Suppressor macrophage (primary cell): ENCODE measurements around the gene FARSB.

Experiments used
- DNase-seq, 4 experiments: peaks; one replicate each; pipeline ENCODE4 v3.0.0-alpha.2; 2020 to 2022

The FARSB gene

GRCh38 chr2:222663479-222663878, 7.6 kb upstream of the FARSB start:
- peak in 1 of 4 experiments; percentile 11 for DNase-seq

- DNase-seq: no peak
These were observed 894 bp upstream of the FARSB start for GRCh38 chr2:222656526-222657446.

GRCh38 chr2:222653280-222653679, 2.6 kb downstream of the FARSB start:
- no peak for DNase-seq

- no peak for DNase-seq
These were observed 3.2 kb downstream of the FARSB start for GRCh38 chr2:222652491-222653255.

- no peak for DNase-seq
These were observed 4.0 kb downstream of the FARSB start for GRCh38 chr2:222651718-222652418.

GRCh38 chr2:222649801-222650200, 6.1 kb downstream of the FARSB start:
- no peak for DNase-seq

- DNase-seq: no peak
These were observed 9.9 kb downstream of the FARSB start for GRCh38 chr2:222646008-222646407.

GRCh38 chr2:222643134-222643533, 12.8 kb downstream of the FARSB start:
- no peak for DNase-seq

- DNase-seq: no peak
These were observed 14.6 kb downstream of the FARSB start for GRCh38 chr2:222641336-222641735.

GRCh38 chr2:222637067-222637466, 18.8 kb downstream of the FARSB start:
- DNase-seq: no peak

- no peak for DNase-seq
These were observed 20.6 kb downstream of the FARSB start for GRCh38 chr2:222635295-222635694.

GRCh38 chr2:222627764-222628163, 28.1 kb downstream of the FARSB start:
- no peak for DNase-seq

- DNase-seq: no peak
These were observed 32.1 kb downstream of the FARSB start for GRCh38 chr2:222623756-222624309.

- peak; percentile 42 to 83 (median 66) for DNase-seq
These were observed 33.0 kb downstream of the FARSB start for GRCh38 chr2:222622910-222623309.

- DNase-seq: no peak
These were observed 34.0 kb downstream of the FARSB start for GRCh38 chr2:222621893-222622292.

- no peak for DNase-seq
These were observed 40.6 kb downstream of the FARSB start for GRCh38 chr2:222615320-222615719.

GRCh38 chr2:222613715-222614331, 42.1 kb downstream of the FARSB start:
- peak; percentile 15 to 63 (median 51) for DNase-seq

GRCh38 chr2:222611684-222612083, 44.2 kb downstream of the FARSB start:
- DNase-seq: peak in 3 of 4 experiments; percentile 10 to 43 (median 34)

- no peak for DNase-seq
These were observed 45.1 kb downstream of the FARSB start for GRCh38 chr2:222610746-222611145.

- DNase-seq: peak; percentile 19 to 56 (median 38)
These were observed 46.5 kb downstream of the FARSB start for GRCh38 chr2:222609381-222609780.

GRCh38 chr2:222608081-222608480, 47.8 kb downstream of the FARSB start:
- DNase-seq: no peak

GRCh38 chr2:222606306-222606705, 49.6 kb downstream of the FARSB start:
- no peak for DNase-seq
